OCI-LY1 (cell line): ENCODE data around the gene KLHL28.
A peak's percentile ranks its signal among the peaks of the same experiment; 100 is the strongest.

ENCODE experiments used
- H2AFZ ChIP-seq: fragments of 200-600 bp; sonication (generic), shearing (Covaris generic); 2 replicates; pipeline ENCODE4 v1.6.0; 2014; ENCODE audit warnings: antibody characterized with exemption, mild to moderate bottlenecking, low read length
- H3F3A ChIP-seq: fragments of 200-600 bp; sonication (generic), shearing (Covaris generic); 2 replicates; pipeline ENCODE4 v1.6.0; 2014; ENCODE audit warnings: mild to moderate bottlenecking, antibody characterized with exemption, low read length, moderate library complexity; ENCODE audit not compliant: insufficient read depth
- H3K27ac ChIP-seq: fragments of 200-600 bp; sonication (generic); 2 replicates; pipeline ENCODE4 v1.5.1; 2014; ENCODE audit warnings: low read length, mixed run types, mild to moderate bottlenecking, low read depth; ENCODE audit not compliant: poor library complexity, severe bottlenecking
- H3K27me3 ChIP-seq: fragments of 200-600 bp; sonication (generic); 2 replicates; pipeline ENCODE4 v1.6.0; 2014; ENCODE audit warnings: antibody characterized with exemption, mild to moderate bottlenecking, low read length, moderate library complexity; ENCODE audit not compliant: insufficient read depth
- H3K36me3 ChIP-seq: fragments of 200-600 bp; sonication (generic); 2 replicates; pipeline ENCODE4 v1.6.1; 2014; ENCODE audit warnings: mild to moderate bottlenecking, antibody characterized with exemption, low read length, moderate library complexity, mixed read lengths; ENCODE audit not compliant: insufficient read depth
- H3K4me1 ChIP-seq: fragments of 200-600 bp; sonication (generic); 2 replicates; pipeline ENCODE4 v1.5.1; 2014; ENCODE audit warnings: mild to moderate bottlenecking, low read length, moderate library complexity; ENCODE audit not compliant: insufficient read depth, severe bottlenecking
- H3K4me2 ChIP-seq: fragments of 200-600 bp; sonication (generic), shearing (Covaris generic); 2 replicates; pipeline ENCODE4 v1.6.1; 2014; ENCODE audit warnings: low read length
- H3K4me3 ChIP-seq: fragments of 200-600 bp; sonication (generic); 2 replicates; pipeline ENCODE4 v1.5.1; 2014; ENCODE audit warnings: low read length, low read depth, mild to moderate bottlenecking, mixed read lengths; ENCODE audit not compliant: poor library complexity, severe bottlenecking
- H3K79me2 ChIP-seq: fragments of 200-600 bp; shearing (Covaris generic); 2 replicates; pipeline ENCODE4 v1.6.1; 2016; ENCODE audit warnings: mixed run types, low read length, mixed read lengths; ENCODE audit not compliant: insufficient read depth
- H3K9ac ChIP-seq: fragments of 200-600 bp; sonication (generic), shearing (Covaris generic); 2 replicates; pipeline ENCODE4 v1.6.1; 2014; ENCODE audit warnings: mild to moderate bottlenecking, low read length, mixed read lengths
- H3K9me2 ChIP-seq: fragments of 200-600 bp; sonication (generic), shearing (Covaris generic); 2 replicates; pipeline ENCODE4 v1.6.1; 2014; ENCODE audit warnings: low read depth, mild to moderate bottlenecking, low read length, mixed read lengths
- H3K9me3 ChIP-seq: fragments of 200-600 bp; shearing (Covaris generic); 2 replicates; pipeline ENCODE4 v1.6.1; 2014; ENCODE audit warnings: low read length, mixed read lengths
- H4K20me1 ChIP-seq: fragments of 200-600 bp; sonication (generic), shearing (Covaris generic); 2 replicates; pipeline ENCODE4 v1.6.0; 2016; ENCODE audit warnings: mild to moderate bottlenecking, low read length; ENCODE audit not compliant: insufficient read depth
- EZH2 ChIP-seq: fragments of 200-600 bp; sonication (generic), shearing (Covaris generic); IDR thresholded peaks from 2 replicates; pipeline ENCODE4 v1.8.0; 2017; ENCODE audit warnings: borderline replicate concordance, mixed run types, mild to moderate bottlenecking, antibody characterized with exemption, low read length, moderate library complexity, mixed read lengths
- TF ChIP-seq, protein P1 (sequence below): fragments of 200-600 bp; sonication (generic), shearing (Covaris generic); IDR thresholded peaks from 2 replicates; pipeline ENCODE4 v1.5.1; 2017; ENCODE audit warnings: mild to moderate bottlenecking, antibody characterized with exemption, low read length, moderate library complexity, mixed read lengths

The KLHL28 gene, protein sequence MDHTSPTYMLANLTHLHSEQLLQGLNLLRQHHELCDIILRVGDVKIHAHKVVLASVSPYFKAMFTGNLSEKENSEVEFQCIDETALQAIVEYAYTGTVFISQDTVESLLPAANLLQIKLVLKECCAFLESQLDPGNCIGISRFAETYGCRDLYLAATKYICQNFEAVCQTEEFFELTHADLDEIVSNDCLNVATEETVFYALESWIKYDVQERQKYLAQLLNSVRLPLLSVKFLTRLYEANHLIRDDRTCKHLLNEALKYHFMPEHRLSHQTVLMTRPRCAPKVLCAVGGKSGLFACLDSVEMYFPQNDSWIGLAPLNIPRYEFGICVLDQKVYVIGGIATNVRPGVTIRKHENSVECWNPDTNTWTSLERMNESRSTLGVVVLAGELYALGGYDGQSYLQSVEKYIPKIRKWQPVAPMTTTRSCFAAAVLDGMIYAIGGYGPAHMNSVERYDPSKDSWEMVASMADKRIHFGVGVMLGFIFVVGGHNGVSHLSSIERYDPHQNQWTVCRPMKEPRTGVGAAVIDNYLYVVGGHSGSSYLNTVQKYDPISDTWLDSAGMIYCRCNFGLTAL

DNA sequence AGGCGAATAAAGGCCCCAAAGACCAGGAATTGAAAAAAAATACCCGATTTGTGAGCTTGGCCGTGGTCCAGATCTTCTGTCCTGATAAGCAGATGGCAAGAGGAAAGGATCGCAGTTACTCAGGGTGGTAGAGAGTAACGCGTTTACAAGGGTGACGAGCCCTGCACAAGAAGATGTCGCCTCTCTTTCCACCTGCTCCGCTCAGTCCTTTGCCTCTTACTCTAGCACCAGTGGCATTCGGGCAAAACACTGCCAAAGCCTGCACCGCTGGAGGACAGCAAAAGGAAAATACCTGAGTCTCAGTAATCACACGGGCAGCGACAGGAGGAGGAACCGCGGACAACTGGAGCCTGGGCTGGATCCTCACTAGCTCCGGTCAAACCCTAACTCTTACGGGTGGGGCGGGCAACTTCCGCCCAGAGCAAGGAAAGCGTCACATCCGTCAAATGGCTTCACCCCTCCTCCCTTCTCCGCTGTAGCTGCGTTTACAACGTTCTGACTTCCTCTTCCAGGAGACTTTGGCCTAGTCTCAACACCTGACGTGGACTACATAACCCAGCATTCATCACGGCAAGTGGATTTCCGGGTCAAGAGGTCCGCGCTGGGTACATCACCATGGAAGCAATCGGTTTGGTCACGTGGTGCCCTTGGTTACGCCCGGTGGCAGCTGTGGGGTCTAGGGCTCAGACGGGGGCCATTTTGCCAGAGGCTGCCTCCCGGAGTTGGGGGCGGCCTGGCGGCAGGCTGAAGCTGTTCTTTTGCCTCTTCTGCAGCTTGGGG, at the start of gene KLHL28, which contains the start of gene TOGARAM1:
KLHL28 (minus strand) TSS at position 394 of the 780 bp plus-strand sequence. CDS start 16,019 bp downstream, outside the sequence.
TOGARAM1 (plus strand) TSS at position 637 of the 780 bp plus-strand sequence. CDS start 232 bp downstream, outside the sequence.
- no peak for TF ChIP-seq EZH2
- TF ChIP-seq, protein P1, sequence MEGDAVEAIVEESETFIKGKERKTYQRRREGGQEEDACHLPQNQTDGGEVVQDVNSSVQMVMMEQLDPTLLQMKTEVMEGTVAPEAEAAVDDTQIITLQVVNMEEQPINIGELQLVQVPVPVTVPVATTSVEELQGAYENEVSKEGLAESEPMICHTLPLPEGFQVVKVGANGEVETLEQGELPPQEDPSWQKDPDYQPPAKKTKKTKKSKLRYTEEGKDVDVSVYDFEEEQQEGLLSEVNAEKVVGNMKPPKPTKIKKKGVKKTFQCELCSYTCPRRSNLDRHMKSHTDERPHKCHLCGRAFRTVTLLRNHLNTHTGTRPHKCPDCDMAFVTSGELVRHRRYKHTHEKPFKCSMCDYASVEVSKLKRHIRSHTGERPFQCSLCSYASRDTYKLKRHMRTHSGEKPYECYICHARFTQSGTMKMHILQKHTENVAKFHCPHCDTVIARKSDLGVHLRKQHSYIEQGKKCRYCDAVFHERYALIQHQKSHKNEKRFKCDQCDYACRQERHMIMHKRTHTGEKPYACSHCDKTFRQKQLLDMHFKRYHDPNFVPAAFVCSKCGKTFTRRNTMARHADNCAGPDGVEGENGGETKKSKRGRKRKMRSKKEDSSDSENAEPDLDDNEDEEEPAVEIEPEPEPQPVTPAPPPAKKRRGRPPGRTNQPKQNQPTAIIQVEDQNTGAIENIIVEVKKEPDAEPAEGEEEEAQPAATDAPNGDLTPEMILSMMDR, result no peak
- peak within 1 kb of the TSS; percentile 86 for H3K4me3 ChIP-seq
- no peaks in the 10 kb centered on the region for H3K36me3 ChIP-seq
- H3K4me2 ChIP-seq, result peak within 1 kb of the TSS; percentile 90
- H3K79me2 ChIP-seq, result peaks cover 76% of the 10 kb centered on the region
- H3F3A ChIP-seq, result no peaks in the 10 kb centered on the region
- no peaks in the 10 kb centered on the region for H3K9me3 ChIP-seq
- peak within 1 kb of the TSS; percentile 69 for H3K27ac ChIP-seq
- no peaks in the 10 kb centered on the region for H4K20me1 ChIP-seq
- 0 out of 2 replicates have a peak within 1 kb of the TSS, but pooled peaks have one; percentile 5 for H2AFZ ChIP-seq
- no peaks in the 10 kb centered on the region for H3K27me3 ChIP-seq
- H3K9ac ChIP-seq, result peak within 1 kb of the TSS; percentile 76
- peaks cover 45% of the 10 kb centered on the region for H3K4me1 ChIP-seq
- no peaks in the 10 kb centered on the region for H3K9me2 ChIP-seq

DNA sequence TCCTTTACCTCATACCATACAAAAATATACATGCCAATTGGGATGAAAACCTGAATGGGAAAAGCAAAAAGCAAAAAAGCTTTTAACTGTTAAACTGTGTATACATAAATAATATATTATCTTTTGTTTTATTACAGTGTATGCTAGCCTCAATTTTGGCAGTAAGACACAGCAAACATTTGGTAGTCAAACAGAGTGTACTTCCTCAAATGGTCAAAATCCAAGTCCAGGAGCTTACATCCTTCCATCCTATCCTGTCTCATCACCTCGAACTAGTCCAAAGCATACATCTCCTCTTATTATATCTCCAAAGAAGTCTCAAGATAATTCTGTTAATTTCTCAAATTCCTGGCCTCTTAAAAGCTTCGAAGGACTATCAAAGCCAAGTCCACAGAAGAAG, 42.2 kb upstream of the KLHL28 start:
- H3K9ac ChIP-seq, result no peak overlapping the region
- no peaks in the 10 kb centered on the region for H4K20me1 ChIP-seq
- no peaks in the 10 kb centered on the region for H3K27me3 ChIP-seq
- no peak overlapping the region for H3K4me3 ChIP-seq
- H3K36me3 ChIP-seq, result peaks cover 18% of the 10 kb centered on the region
- TF ChIP-seq EZH2, result no peak
- TF ChIP-seq, protein P1, result no peak
- no peaks in the 10 kb centered on the region for H3K9me3 ChIP-seq
- no peaks in the 10 kb centered on the region for H3K4me1 ChIP-seq
- H3F3A ChIP-seq, result no peaks in the 10 kb centered on the region; the same call in 1 of the 2 replicates
- H3K4me2 ChIP-seq, result no peak overlapping the region
- H3K9me2 ChIP-seq, result no peaks in the 10 kb centered on the region
- H3K27ac ChIP-seq, result no peak overlapping the region
- H2AFZ ChIP-seq, result no peak overlapping the region
- no peaks in the 10 kb centered on the region for H3K79me2 ChIP-seq

GRCh38 chr14:44995770-44996294, 34.1 kb upstream of the KLHL28 start:
- H3K9ac ChIP-seq, result no peak overlapping the region
- no peak overlapping the region for H3K4me3 ChIP-seq
- H2AFZ ChIP-seq, result no peak overlapping the region
- H3K4me2 ChIP-seq, result no peak overlapping the region
- H3K27ac ChIP-seq, result no peak overlapping the region
- no peaks in the 10 kb centered on the region for H3K79me2 ChIP-seq
- no peaks in the 10 kb centered on the region for H3F3A ChIP-seq
- H3K36me3 ChIP-seq, result peaks cover 12% of the 10 kb centered on the region; the same call in 1 of the 2 replicates
- H3K27me3 ChIP-seq, result no peaks in the 10 kb centered on the region
- H4K20me1 ChIP-seq, result no peaks in the 10 kb centered on the region
- H3K9me2 ChIP-seq, result no peaks in the 10 kb centered on the region
- no peak for TF ChIP-seq EZH2
- TF ChIP-seq, protein P1, result no peak
- no peaks in the 10 kb centered on the region for H3K4me1 ChIP-seq
- H3K9me3 ChIP-seq, result no peaks in the 10 kb centered on the region
